Measurements from ENCODE around the gene MINDY4.

Gene MINDY4

DNA sequence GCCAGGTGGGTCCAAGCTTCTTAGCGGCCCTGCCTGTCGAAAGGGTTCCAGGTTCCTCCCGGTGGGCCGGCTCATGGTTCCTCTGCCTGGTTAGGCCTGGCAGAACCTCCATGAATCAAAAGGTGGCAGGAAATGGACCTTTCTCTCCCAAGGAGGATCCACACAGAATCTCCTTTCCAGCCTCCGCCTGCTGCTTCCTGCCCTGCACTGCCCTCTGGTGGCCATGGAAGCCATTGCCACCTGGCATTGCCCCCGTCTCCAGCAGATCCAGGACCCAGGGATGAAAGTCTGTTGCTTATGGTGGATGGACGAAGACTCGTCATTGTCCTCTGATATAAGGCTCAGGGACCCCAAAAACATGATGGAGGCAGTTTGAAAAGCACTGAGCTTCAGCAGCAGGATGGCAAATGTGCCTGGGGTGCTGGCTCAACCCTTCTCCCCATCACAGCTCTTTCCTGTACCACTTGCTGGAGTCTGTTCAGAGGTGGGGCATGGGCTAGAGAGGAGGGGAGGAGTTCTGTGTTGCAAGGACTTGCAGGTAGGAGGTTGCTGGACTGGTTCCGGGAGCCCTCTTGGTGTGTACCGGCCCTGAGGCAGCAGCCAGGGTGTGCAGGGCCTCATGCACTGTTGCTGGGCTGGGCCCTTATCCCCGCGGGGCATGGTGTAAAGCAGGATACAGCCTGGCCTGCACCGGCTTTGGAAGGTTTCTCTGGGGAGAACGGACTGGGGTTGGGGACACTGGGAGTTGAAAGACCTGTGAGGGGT lies 30.6 kb upstream of the MINDY4 start:
- no peak overlapping the region for H3K4me3 ChIP-seq (ENCODE audit: low read length)
- peak; percentile 99 for TF ChIP-seq CTCF (IDR thresholded peaks at IDR 0.05; ENCODE audit: insufficient read depth, low read depth, low read length, missing control alignments)

GRCh38 chr7:30741289-30741688 lies 29.9 kb upstream of the MINDY4 start:
- no peak overlapping the region for H3K4me3 ChIP-seq (ENCODE audit: low read length)
- TF ChIP-seq CTCF (IDR thresholded peaks at IDR 0.05; ENCODE audit: insufficient read depth, low read depth, low read length, missing control alignments): no peak
- no peak for DNase-seq (ENCODE audit: low read depth)

More for the DNA sequence above, 30.6 kb upstream of the MINDY4 start:
- peak; percentile 90 for DNase-seq (ENCODE audit: low read depth)

GRCh38 chr7:30743371-30744074 lies 27.7 kb upstream of the MINDY4 start:
- TF ChIP-seq CTCF (IDR thresholded peaks at IDR 0.05; ENCODE audit: insufficient read depth, low read depth, low read length, missing control alignments): no peak
- H3K4me3 ChIP-seq (ENCODE audit: low read length): no peak overlapping the region
- DNase-seq (ENCODE audit: low read depth): peak; percentile 26

DNA sequence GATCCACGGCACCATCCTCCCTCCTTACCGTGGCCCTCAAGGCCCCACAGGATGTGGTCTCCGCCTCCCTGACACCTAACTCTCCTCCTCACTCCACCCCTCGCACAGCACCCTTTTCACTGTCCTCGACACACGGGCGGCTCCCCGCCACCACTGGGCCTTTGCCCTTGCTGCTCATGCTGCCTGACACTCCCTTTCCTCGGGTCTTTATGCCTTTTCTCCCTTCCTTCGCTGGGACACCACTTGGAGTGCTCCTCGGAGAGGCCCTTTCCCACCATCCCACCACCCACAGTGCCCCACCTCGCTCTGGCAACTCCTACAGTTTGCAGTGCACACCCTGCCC lies 27.2 kb upstream of the MINDY4 start:
- no peak for DNase-seq (ENCODE audit: low read depth)
- no peak for TF ChIP-seq CTCF (IDR thresholded peaks at IDR 0.05; ENCODE audit: insufficient read depth, low read depth, low read length, missing control alignments)
- H3K4me3 ChIP-seq (ENCODE audit: low read length): no peak overlapping the region

DNA sequence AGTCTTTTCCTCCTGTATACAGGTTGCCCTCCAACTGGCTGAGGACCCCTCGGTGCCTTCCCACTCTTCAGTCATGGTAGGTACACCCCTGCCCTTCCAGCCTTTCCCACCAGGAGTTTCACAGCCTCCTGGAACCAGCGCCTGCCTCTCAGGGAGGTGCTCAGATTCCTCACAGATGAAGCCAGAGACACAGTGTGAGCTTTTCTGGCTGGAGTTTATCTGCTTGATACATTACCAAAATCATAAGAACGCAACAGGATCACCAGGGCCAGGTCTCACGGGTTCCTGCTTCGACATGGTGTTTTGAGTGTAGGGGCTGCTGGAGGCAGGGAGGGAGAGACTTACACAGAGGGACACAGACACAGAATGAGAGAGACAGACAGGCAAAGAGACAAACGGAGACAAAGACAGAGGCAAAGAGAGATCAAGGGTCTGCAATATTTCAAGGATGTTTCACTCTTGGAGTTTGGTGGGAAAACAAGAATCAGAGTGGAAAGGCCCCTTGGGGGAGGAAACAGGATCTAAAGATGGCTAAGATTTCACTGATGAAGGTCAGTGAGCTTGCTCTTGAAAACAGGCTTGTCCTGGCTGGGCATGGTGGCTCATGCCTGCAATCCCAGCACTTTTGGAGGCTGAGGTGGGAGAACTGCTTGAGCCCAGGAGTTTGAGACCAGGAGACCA lies 25.8 kb upstream of the MINDY4 start:
- DNase-seq (ENCODE audit: low read depth): no peak
- TF ChIP-seq CTCF (IDR thresholded peaks at IDR 0.05; ENCODE audit: insufficient read depth, low read depth, low read length, missing control alignments): no peak
- no peak overlapping the region for H3K4me3 ChIP-seq (ENCODE audit: low read length)

DNA sequence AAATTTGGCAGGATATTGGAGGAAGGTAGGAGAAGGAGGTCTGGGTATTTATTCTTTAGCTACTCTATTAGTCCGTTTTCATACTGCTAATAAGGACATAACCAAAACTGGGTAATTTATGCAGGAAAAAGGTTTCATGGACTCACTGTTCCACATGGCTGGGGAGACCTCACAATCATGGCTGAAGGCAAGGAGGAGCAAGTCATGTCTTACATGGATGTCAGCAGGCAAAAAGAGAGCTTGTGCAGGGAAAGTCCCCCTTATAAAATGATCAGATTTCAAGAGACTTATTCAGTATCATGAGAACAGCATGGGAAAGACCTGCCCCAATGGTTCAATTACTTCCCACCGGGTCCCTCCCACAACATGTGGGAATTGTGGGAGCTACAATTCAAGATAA lies 21.2 kb upstream of the MINDY4 start:
- no peak overlapping the region for H3K4me3 ChIP-seq (ENCODE audit: low read length)
- no peak for TF ChIP-seq CTCF (IDR thresholded peaks at IDR 0.05; ENCODE audit: insufficient read depth, low read depth, low read length, missing control alignments)
- no peak for DNase-seq (ENCODE audit: low read depth)
